Activated naive CD4-positive, alpha-beta T cell (primary cell): Measurements from ENCODE around the gene TMEM182.

Source experiments
- DNase-seq, 4 experiments: peaks; one replicate each; lab custom pipeline; 2025; lab: John Stamatoyannopoulos, UW

TMEM182 gene

GRCh38 chr2:102801858-102802699 lies 40.2 kb downstream of the TMEM182 start:
- DNase-seq: no peak

GRCh38 chr2:102803041-102803896 lies 41.4 kb downstream of the TMEM182 start:
- no peak for DNase-seq

GRCh38 chr2:102803897-102804217 lies 42.0 kb downstream of the TMEM182 start:
- DNase-seq: no peak

GRCh38 chr2:102806250-102806837 lies 44.5 kb downstream of the TMEM182 start:
- no peak for DNase-seq

GRCh38 chr2:102809291-102810189 lies 47.7 kb downstream of the TMEM182 start:
- no peak for DNase-seq

GRCh38 chr2:102815285-102815684 lies 53.5 kb downstream of the TMEM182 start:
- no peak for DNase-seq

GRCh38 chr2:102826904-102827303 lies 65.1 kb downstream of the TMEM182 start:
- DNase-seq: no peak

- no peak for DNase-seq
These were observed 71.0 kb downstream of the TMEM182 start for GRCh38 chr2:102832789-102833188.

GRCh38 chr2:102834523-102835273 lies 72.9 kb downstream of the TMEM182 start:
- no peak for DNase-seq

GRCh38 chr2:102837626-102838198 lies 75.9 kb downstream of the TMEM182 start:
- DNase-seq: no peak

- DNase-seq: no peak
These were observed 78.0 kb downstream of the TMEM182 start for GRCh38 chr2:102839668-102840388.

- DNase-seq: no peak
These were observed 79.4 kb downstream of the TMEM182 start for GRCh38 chr2:102841107-102841840.

GRCh38 chr2:102843764-102844443 lies 82.1 kb downstream of the TMEM182 start:
- no peak for DNase-seq

- DNase-seq: no peak
These were observed 83.1 kb downstream of the TMEM182 start for GRCh38 chr2:102844911-102845310.

- DNase-seq: no peak
These were observed 86.6 kb downstream of the TMEM182 start for GRCh38 chr2:102848366-102848839.

GRCh38 chr2:102850888-102851287 lies 89.1 kb downstream of the TMEM182 start:
- DNase-seq: no peak

GRCh38 chr2:102852867-102853266 lies 91.0 kb downstream of the TMEM182 start:
- DNase-seq: no peak
